ENCODE results near the gene ZNF227. TPM values are rescaled to one million over a fixed set of nuclear protein-coding genes. Genes with fewer than 3 reads are reported as not detected.
"Not testable (repeated sequence)": the region's sequence is repeated elsewhere in the genome, so short reads cannot be mapped to it uniquely, and the experiment has no call there.

The ZNF227 gene
- polyA plus RNA-seq, 1 donor from 2014 or later, result 25.5 TPM

DNA sequence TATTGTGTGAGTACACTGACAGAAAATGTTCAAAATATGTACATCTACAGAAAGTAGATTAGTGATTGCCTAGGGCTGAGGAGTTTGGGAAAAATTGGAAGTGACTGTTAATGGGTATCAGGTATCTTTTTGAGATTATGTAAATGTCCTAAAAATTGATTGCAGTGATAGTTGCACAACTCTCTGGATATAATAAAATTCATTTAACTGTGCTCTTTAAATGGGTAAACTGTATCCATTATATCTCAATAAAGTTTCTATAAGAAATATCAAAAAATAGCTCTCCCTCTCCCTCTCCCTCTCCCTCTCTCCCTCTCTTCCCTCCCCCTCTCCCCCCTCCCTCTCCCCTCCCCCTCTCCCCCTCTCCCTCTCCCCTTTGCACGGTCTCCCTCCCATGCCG, 9.4 kb upstream of the ZNF227 start:
- no peaks in the 10 kb centered on the region for H3F3A ChIP-seq (ENCODE audit: insufficient read depth, low read length, poor library complexity, severe bottlenecking)
- no peaks in the 10 kb centered on the region for H4K20me1 ChIP-seq (ENCODE audit: insufficient read depth)
- no peaks in the 10 kb centered on the region for H3K27me3 ChIP-seq (ENCODE audit: insufficient read depth, low read depth, low read length)
- H3K79me2 ChIP-seq (replicated peaks; ENCODE audit: insufficient read depth, low read length), result no peaks in the 10 kb centered on the region
- H2AFZ ChIP-seq (ENCODE audit: low read depth, low read length), result no peak overlapping the region
- no peak overlapping the region for H3K9ac ChIP-seq (ENCODE audit: low read length)
- H3K36me3 ChIP-seq (ENCODE audit: insufficient read depth, low read length), result no peaks in the 10 kb centered on the region
- H3K9me3 ChIP-seq (ENCODE audit: low read length), result peaks cover 4% of the 10 kb centered on the region
- H3K4me2 ChIP-seq (ENCODE audit: low read length), result no peak overlapping the region
- TF ChIP-seq TAF1 (IDR thresholded peaks at IDR 0.05; ENCODE audit: low read depth) (no peak), EZH2 (IDR thresholded peaks at IDR 0.05; ENCODE audit: borderline replicate concordance, insufficient read depth, low read length, poor library complexity, severe bottlenecking) (no peak), RAD21 (conservative IDR thresholded peaks at IDR 0.05) (no peak), SMC3 (conservative IDR thresholded peaks at IDR 0.05; ENCODE audit: poor library complexity) (no peak), REST (IDR thresholded peaks at IDR 0.05; ENCODE audit: borderline replicate concordance) (no peak), MXI1 (conservative IDR thresholded peaks at IDR 0.05; ENCODE audit: poor library complexity, severe bottlenecking) (no peak), EP300 (conservative IDR thresholded peaks at IDR 0.05; ENCODE audit: poor library complexity, severe bottlenecking) (no peak), POLR2AphosphoS5 (IDR thresholded peaks at IDR 0.05) (no peak)
- no peak overlapping the region for H3K4me3 ChIP-seq (ENCODE audit: low read length)
- no peaks in the 10 kb centered on the region for H3K9me2 ChIP-seq (ENCODE audit: insufficient read depth, low read length)
- H3K27ac ChIP-seq (ENCODE audit: low read length), result no peak overlapping the region

GRCh38 chr19:44203877-44204276, 8.5 kb upstream of the ZNF227 start:
- H3K9ac ChIP-seq (ENCODE audit: low read length); H3K4me3 ChIP-seq (ENCODE audit: low read length); H4K20me1 ChIP-seq (ENCODE audit: insufficient read depth): not testable (repeated sequence)

GRCh38 chr19:44204772-44205171, 7.6 kb upstream of the ZNF227 start:
- no peak for TF ChIP-seq TAF1 (IDR thresholded peaks at IDR 0.05; ENCODE audit: low read depth)
- TF ChIP-seq EZH2 (IDR thresholded peaks at IDR 0.05; ENCODE audit: borderline replicate concordance, insufficient read depth, low read length, poor library complexity, severe bottlenecking), result no peak
- no peak for TF ChIP-seq REST (IDR thresholded peaks at IDR 0.05; ENCODE audit: borderline replicate concordance)
- no peak for TF ChIP-seq RAD21 (conservative IDR thresholded peaks at IDR 0.05)
- no peak for TF ChIP-seq EP300 (conservative IDR thresholded peaks at IDR 0.05; ENCODE audit: poor library complexity, severe bottlenecking)
- TF ChIP-seq, protein P1, sequence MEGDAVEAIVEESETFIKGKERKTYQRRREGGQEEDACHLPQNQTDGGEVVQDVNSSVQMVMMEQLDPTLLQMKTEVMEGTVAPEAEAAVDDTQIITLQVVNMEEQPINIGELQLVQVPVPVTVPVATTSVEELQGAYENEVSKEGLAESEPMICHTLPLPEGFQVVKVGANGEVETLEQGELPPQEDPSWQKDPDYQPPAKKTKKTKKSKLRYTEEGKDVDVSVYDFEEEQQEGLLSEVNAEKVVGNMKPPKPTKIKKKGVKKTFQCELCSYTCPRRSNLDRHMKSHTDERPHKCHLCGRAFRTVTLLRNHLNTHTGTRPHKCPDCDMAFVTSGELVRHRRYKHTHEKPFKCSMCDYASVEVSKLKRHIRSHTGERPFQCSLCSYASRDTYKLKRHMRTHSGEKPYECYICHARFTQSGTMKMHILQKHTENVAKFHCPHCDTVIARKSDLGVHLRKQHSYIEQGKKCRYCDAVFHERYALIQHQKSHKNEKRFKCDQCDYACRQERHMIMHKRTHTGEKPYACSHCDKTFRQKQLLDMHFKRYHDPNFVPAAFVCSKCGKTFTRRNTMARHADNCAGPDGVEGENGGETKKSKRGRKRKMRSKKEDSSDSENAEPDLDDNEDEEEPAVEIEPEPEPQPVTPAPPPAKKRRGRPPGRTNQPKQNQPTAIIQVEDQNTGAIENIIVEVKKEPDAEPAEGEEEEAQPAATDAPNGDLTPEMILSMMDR (IDR thresholded peaks at IDR 0.05; ENCODE audit: poor library complexity, severe bottlenecking), result no peak
- no peak for TF ChIP-seq MXI1 (conservative IDR thresholded peaks at IDR 0.05; ENCODE audit: poor library complexity, severe bottlenecking)
- no peak for TF ChIP-seq SMC3 (conservative IDR thresholded peaks at IDR 0.05; ENCODE audit: poor library complexity)
- TF ChIP-seq POLR2AphosphoS5 (IDR thresholded peaks at IDR 0.05), result no peak
- Histone ChIP-seq H3K4me3 (ENCODE audit: low read length) (no peak overlapping the region), H3K36me3 (ENCODE audit: insufficient read depth, low read length) (no peaks in the 10 kb centered on the region), H3K27me3 (ENCODE audit: insufficient read depth, low read depth, low read length) (no peaks in the 10 kb centered on the region), H3K79me2 (replicated peaks; ENCODE audit: insufficient read depth, low read length) (no peaks in the 10 kb centered on the region), H3F3A (ENCODE audit: insufficient read depth, low read length, poor library complexity, severe bottlenecking) (no peaks in the 10 kb centered on the region), H3K9me3 (ENCODE audit: low read length) (peaks cover 4% of the 10 kb centered on the region), H3K27ac (ENCODE audit: low read length) (no peak overlapping the region), H3K9me2 (ENCODE audit: insufficient read depth, low read length) (no peaks in the 10 kb centered on the region), H3K4me2 (ENCODE audit: low read length) (no peak overlapping the region), H2AFZ (ENCODE audit: low read depth, low read length) (no peak overlapping the region), H3K9ac (ENCODE audit: low read length) (no peak overlapping the region), H4K20me1 (ENCODE audit: insufficient read depth) (no peaks in the 10 kb centered on the region)

More at GRCh38 chr19:44203877-44204276, 8.5 kb upstream of the ZNF227 start:
- H3K79me2 ChIP-seq (replicated peaks; ENCODE audit: insufficient read depth, low read length); H3K9me3 ChIP-seq (ENCODE audit: low read length); H3F3A ChIP-seq (ENCODE audit: insufficient read depth, low read length, poor library complexity, severe bottlenecking); H3K9me2 ChIP-seq (ENCODE audit: insufficient read depth, low read length); H3K36me3 ChIP-seq (ENCODE audit: insufficient read depth, low read length); H2AFZ ChIP-seq (ENCODE audit: low read depth, low read length); H3K27ac ChIP-seq (ENCODE audit: low read length); H3K4me2 ChIP-seq (ENCODE audit: low read length); H3K27me3 ChIP-seq (ENCODE audit: insufficient read depth, low read depth, low read length): not testable (repeated sequence)
